ENCODE results near the gene POLE2.
"Not testable (repeated sequence)": the region's sequence is repeated elsewhere in the genome, so short reads cannot be mapped to it uniquely, and the experiment has no call there.

POLE2 gene

GRCh38 chr14:49619730-49620129 lies 68.3 kb downstream of the POLE2 start:
- in situ Hi-C loops (cut with MboI; ENCODE audit: low sequenced_read_pairs) = no loop called here

GRCh38 chr14:49619273-49619672 lies 68.7 kb downstream of the POLE2 start:
- in situ Hi-C loops (cut with MboI; ENCODE audit: low sequenced_read_pairs) = not testable (repeated sequence)

DNA sequence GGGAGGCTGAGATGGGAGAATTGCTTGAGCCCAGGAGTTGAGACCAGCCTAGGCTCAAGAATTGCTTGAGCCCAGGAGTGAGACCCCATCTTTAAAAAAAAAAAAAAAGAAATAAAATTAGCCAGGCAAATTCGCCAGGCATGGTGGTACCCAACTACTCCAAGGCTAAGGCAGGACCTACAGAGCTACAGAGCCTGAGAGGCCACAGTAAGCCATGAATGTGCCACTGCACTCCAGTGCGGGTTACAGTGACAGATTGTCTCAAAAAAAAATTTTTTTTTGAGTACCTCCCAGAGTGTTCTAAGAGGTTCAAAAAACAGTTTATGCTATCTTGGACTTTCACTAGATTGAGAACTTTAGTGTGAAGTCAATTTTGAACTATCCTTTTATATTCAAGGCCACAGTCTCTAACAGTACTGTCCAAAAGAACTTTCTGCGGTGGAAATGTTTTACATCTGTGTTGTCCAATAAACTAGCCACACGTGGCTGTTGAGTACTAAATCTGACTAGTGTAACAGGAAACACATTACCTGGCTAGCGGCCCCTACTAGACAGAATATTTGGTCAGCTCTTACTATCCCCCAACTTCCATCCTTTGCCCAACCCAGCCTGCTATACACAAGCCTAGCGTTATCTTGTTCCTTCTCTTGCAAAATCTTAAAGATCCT lies 70.0 kb downstream of the POLE2 start:
- in situ Hi-C loops (cut with MboI; ENCODE audit: low sequenced_read_pairs) = no loop called here

- in situ Hi-C loops (cut with MboI; ENCODE audit: low sequenced_read_pairs) = no loop called here
Observed at GRCh38 chr14:49615776-49616175, 72.2 kb downstream of the POLE2 start.

DNA sequence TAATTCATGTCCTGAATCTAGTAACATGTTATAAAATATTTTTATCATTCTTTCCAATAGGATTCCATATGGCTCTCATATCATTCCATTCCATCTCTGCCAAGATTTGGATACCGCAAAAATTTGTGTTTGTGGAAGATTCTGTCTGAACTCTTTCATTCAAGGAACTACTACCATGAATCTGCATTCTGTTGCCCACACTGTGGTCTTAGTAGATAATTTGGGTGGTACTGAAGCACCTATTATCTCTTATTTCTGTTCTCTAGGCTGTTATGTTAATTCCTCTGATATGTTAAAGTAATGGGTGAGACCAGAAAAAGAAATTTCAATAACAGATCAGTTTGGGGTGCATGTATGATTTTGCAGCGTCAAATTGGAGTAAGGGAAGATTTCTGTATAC lies 73.8 kb downstream of the POLE2 start:
- in situ Hi-C loops (cut with MboI; ENCODE audit: low sequenced_read_pairs) = no loop called here

- in situ Hi-C loops (cut with MboI; ENCODE audit: low sequenced_read_pairs) = no loop called here
Observed at GRCh38 chr14:49612671-49613070, 75.3 kb downstream of the POLE2 start.

GRCh38 chr14:49612251-49612650 lies 75.8 kb downstream of the POLE2 start:
- in situ Hi-C loops (cut with MboI; ENCODE audit: low sequenced_read_pairs) = no loop called here

- in situ Hi-C loops (cut with MboI; ENCODE audit: low sequenced_read_pairs) = no loop called here
Observed at GRCh38 chr14:49607583-49607982, 80.4 kb downstream of the POLE2 start.

- in situ Hi-C loops (cut with MboI; ENCODE audit: low sequenced_read_pairs) = no loop called here
Observed at GRCh38 chr14:49598485-49599300, 89.3 kb downstream of the POLE2 start, which contains the start of gene LRR1. TSS of gene LRR1 (plus strand) at chr14:49598940. CDS start at chr14:49599021, 81 bp downstream.

DNA sequence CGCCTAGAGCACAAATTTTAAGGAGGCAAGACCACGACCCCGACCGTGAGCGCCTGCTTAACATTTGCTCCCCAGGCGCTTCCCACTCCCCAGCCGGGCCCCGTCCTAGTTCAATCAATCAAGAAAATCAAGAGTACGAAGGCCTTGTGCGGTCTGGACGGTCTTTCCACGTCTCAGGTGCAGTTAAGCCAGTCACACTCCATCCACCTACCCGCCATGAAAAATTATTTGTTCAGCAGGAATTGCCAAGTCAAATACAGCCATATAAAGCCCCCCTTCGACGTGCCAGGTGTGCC lies 89.9 kb downstream of the POLE2 start:
- in situ Hi-C loops (cut with MboI; ENCODE audit: low sequenced_read_pairs) = no loop called here

GRCh38 chr14:49594347-49595091 lies 93.5 kb downstream of the POLE2 start:
- in situ Hi-C loops (cut with MboI; ENCODE audit: low sequenced_read_pairs) = no loop called here

Measured in HL-60/S4 treated with retinoic acid at 250 ng/mL for 4 days and 3 days (cell line).